ENCODE results near the gene IRS2.

IRS2 gene

GRCh38 chr13:109761695-109762094 is 24.7 kb downstream of the IRS2 start:
- FAIRE-seq (no peak), DNase-seq (ENCODE audit: insufficient read length, low spot score) (no peak)

- FAIRE-seq = no peak
- DNase-seq (ENCODE audit: insufficient read length, low spot score) = no peak
Measured at GRCh38 chr13:109760951-109761350, 25.4 kb downstream of the IRS2 start.

GRCh38 chr13:109760402-109760801 is 26.0 kb downstream of the IRS2 start:
- FAIRE-seq = no peak

GRCh38 chr13:109759609-109760008 is 26.8 kb downstream of the IRS2 start:
- FAIRE-seq (no peak), DNase-seq (ENCODE audit: insufficient read length, low spot score) (no peak)

More at GRCh38 chr13:109760402-109760801, 26.0 kb downstream of the IRS2 start:
- no peak for DNase-seq (ENCODE audit: insufficient read length, low spot score)

GRCh38 chr13:109758937-109759480 is 27.4 kb downstream of the IRS2 start:
- FAIRE-seq (no peak), DNase-seq (ENCODE audit: insufficient read length, low spot score) (no peak)

GRCh38 chr13:109756778-109757177 is 29.6 kb downstream of the IRS2 start:
- FAIRE-seq (no peak), DNase-seq (ENCODE audit: insufficient read length, low spot score) (no peak)

GRCh38 chr13:109755997-109756396 is 30.4 kb downstream of the IRS2 start:
- FAIRE-seq = no peak

GRCh38 chr13:109755551-109755950 is 30.8 kb downstream of the IRS2 start:
- no peak for DNase-seq (ENCODE audit: insufficient read length, low spot score)

More at GRCh38 chr13:109755997-109756396, 30.4 kb downstream of the IRS2 start:
- DNase-seq (ENCODE audit: insufficient read length, low spot score) = no peak

GRCh38 chr13:109751477-109751876 is 34.9 kb downstream of the IRS2 start:
- no peak for DNase-seq (ENCODE audit: insufficient read length, low spot score)
- no peak for FAIRE-seq

More at GRCh38 chr13:109755551-109755950, 30.8 kb downstream of the IRS2 start:
- no peak for FAIRE-seq

GRCh38 chr13:109750221-109750775 is 36.1 kb downstream of the IRS2 start:
- no peak for DNase-seq (ENCODE audit: insufficient read length, low spot score)
- no peak for FAIRE-seq

GRCh38 chr13:109749365-109749764 is 37.0 kb downstream of the IRS2 start:
- no peak for DNase-seq (ENCODE audit: insufficient read length, low spot score)
- FAIRE-seq = no peak

GRCh38 chr13:109748677-109749076 is 37.7 kb downstream of the IRS2 start:
- no peak for FAIRE-seq
- DNase-seq (ENCODE audit: insufficient read length, low spot score) = no peak

- DNase-seq (ENCODE audit: insufficient read length, low spot score) (no peak), FAIRE-seq (no peak)
Measured at GRCh38 chr13:109747524-109747923, 38.9 kb downstream of the IRS2 start.

- FAIRE-seq (no peak), DNase-seq (ENCODE audit: insufficient read length, low spot score) (no peak)
Measured at GRCh38 chr13:109746364-109746763, 40.0 kb downstream of the IRS2 start.

GRCh38 chr13:109745702-109746101 is 40.7 kb downstream of the IRS2 start:
- no peak for DNase-seq (ENCODE audit: insufficient read length, low spot score)
- no peak for FAIRE-seq

GRCh38 chr13:109745060-109745459 is 41.3 kb downstream of the IRS2 start:
- no peak for DNase-seq (ENCODE audit: insufficient read length, low spot score)
- FAIRE-seq = no peak

- DNase-seq (ENCODE audit: insufficient read length, low spot score) (no peak), FAIRE-seq (no peak)
Measured at GRCh38 chr13:109744512-109745051, 41.8 kb downstream of the IRS2 start.

GRCh38 chr13:109743706-109744453 is 42.5 kb downstream of the IRS2 start:
- DNase-seq (ENCODE audit: insufficient read length, low spot score) (peak; percentile 21), FAIRE-seq (peak; percentile 44)

- DNase-seq (ENCODE audit: insufficient read length, low spot score) (no peak), FAIRE-seq (no peak)
Measured at GRCh38 chr13:109741966-109742365, 44.4 kb downstream of the IRS2 start.

- DNase-seq (ENCODE audit: insufficient read length, low spot score) (no peak), FAIRE-seq (no peak)
Measured at GRCh38 chr13:109740721-109741120, 45.7 kb downstream of the IRS2 start.

GRCh38 chr13:109740121-109740520 is 46.3 kb downstream of the IRS2 start:
- no peak for FAIRE-seq
- no peak for DNase-seq (ENCODE audit: insufficient read length, low spot score)

- DNase-seq (ENCODE audit: insufficient read length, low spot score) = no peak
- FAIRE-seq = no peak
Measured at GRCh38 chr13:109738298-109738746, 48.1 kb downstream of the IRS2 start.

Measured in GM19239 (cell line).